Endodermal cell (in vitro differentiated cells): ENCODE results near the gene RBM6. TPM values are rescaled to one million over a fixed set of nuclear protein-coding genes. Genes with fewer than 3 reads are reported as not detected.

Source experiments
- DNase-seq: peaks from one replicate; pipeline ENCODE4 v3.0.0-alpha.2; 2017
- H3K27ac ChIP-seq: 2 replicates; pipeline ENCODE4 v1.5.1; 2013; ENCODE audit warnings: mild to moderate bottlenecking, low read depth, low read length, moderate library complexity
- H3K27me3 ChIP-seq: 2 replicates; pipeline ENCODE4 v1.6.1; 2013; ENCODE audit warnings: mild to moderate bottlenecking, low read length, moderate library complexity; ENCODE audit not compliant: insufficient read depth, control insufficient read depth, poor library complexity, severe bottlenecking
- H3K36me3 ChIP-seq: 2 replicates; pipeline ENCODE4 v1.7.0; 2013; ENCODE audit warnings: mild to moderate bottlenecking, low read length, moderate library complexity; ENCODE audit not compliant: control insufficient read depth, insufficient read depth
- H3K4me1 ChIP-seq: one replicate; pipeline ENCODE4 v1.7.0; 2013; ENCODE audit warnings: low read length; ENCODE audit not compliant: control insufficient read depth, insufficient read depth
- H3K4me3 ChIP-seq: 2 replicates; pipeline ENCODE4 v1.5.1; 2013; ENCODE audit warnings: mild to moderate bottlenecking, low read length, moderate library complexity
- H3K9ac ChIP-seq: 2 replicates; pipeline ENCODE4 v1.6.1; 2013; ENCODE audit warnings: mild to moderate bottlenecking, low read length, moderate library complexity; ENCODE audit not compliant: poor library complexity, severe bottlenecking; ENCODE audit errors: extremely low read depth
- H3K9me3 ChIP-seq: 2 replicates; pipeline ENCODE4 v1.6.1; 2013; ENCODE audit warnings: mild to moderate bottlenecking, low read length, moderate library complexity; ENCODE audit not compliant: control insufficient read depth
- H3K27ac Mint-ChIP-seq: 2 replicates; pipeline ENCODE4 v1.8.0; 2020; ENCODE audit warnings: mixed read lengths
- H3K27me3 Mint-ChIP-seq: 2 replicates; pipeline ENCODE4 v1.8.0; 2021; ENCODE audit warnings: mild to moderate bottlenecking, mixed read lengths; ENCODE audit not compliant: insufficient read depth
- H3K36me3 Mint-ChIP-seq: 2 replicates; pipeline ENCODE4 v1.8.0; 2020; ENCODE audit warnings: low read depth, mixed read lengths
- H3K4me1 Mint-ChIP-seq: 2 replicates; pipeline ENCODE4 v1.8.0; 2020; ENCODE audit warnings: mixed read lengths
- H3K4me3 Mint-ChIP-seq: 2 replicates; pipeline ENCODE4 v1.8.0; 2020; ENCODE audit warnings: mild to moderate bottlenecking, moderate library complexity, mixed read lengths
- H3K9me3 Mint-ChIP-seq: 2 replicates; pipeline ENCODE4 v1.8.0; 2020; ENCODE audit warnings: mild to moderate bottlenecking, mixed read lengths
- CTCF ChIP-seq: fragments of 200-600 bp; sonication (generic); conservative IDR thresholded peaks from 2 replicates; pipeline ENCODE4 v1.5.0; 2021; ENCODE audit warnings: antibody characterized with exemption, mild to moderate bottlenecking
- WGBS, 2 experiments: methylation state at CpG; one replicate each; pipeline versions ENCODE4 v1.1.5 to v1.1.7; 2013; ENCODE audit warnings: missing lambda C conversion rate in 2 of 2, mixed read lengths in 1 of 2; ENCODE audit not compliant: insufficient coverage in 1 of 2, insufficient read length in 1 of 2; 5-methylcytosine and 5-hydroxymethylcytosine counted together
- total RNA-seq, 2 donors: library from RNA; stranded (reverse); fragmentation: NEBNext Ultra II Directional in 1 of 2; extraction: Animal tissue kit (Norgen Biotek cat#: 25700) in 1 of 2; gene quantifications; 2 replicates in 1 of 2; 3 replicates in 1 of 2; pipeline ENCODE4 v1.2.1, GENCODE V29; 2021

RBM6 gene
- total RNA-seq, 2 donors from 2014 or later = 116 to 168 TPM

DNA sequence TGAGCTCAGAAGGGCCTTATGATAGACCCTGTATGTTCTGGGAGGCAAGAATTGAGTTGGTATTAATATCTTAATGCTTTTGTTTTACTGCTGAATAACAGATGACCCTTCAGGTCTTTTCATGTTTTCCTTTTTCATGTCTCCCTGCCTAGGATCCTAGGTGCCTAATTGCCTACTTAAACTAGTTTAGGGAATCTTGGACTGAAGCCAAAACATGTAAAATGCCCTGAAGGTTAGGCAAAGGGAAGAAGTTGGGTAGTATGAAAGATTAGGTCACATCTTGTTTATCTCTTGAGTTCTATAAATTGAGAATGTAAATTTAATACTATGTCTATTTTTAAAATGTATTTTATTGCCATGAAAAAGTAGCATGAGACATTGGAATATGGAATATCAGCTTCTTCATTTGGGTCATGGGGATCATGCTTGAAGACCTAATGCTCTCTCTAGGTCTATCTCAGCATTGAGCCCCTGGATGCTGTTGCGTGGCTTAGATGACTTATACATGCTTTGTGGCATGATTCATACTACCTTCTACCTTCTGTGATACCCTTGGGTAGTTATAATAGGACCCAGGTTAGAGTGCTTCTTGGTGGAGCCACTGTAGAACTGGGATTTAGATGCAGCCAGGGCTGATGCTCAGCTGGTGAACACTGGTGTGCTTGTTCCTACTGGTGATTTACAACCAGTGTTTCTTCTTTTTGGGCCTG, 26.4 kb downstream of the RBM6 start:
- Histone ChIP-seq H3K9me3 (no peaks in the 10 kb centered on the region), H3K27ac (no peak overlapping the region), H3K4me3 (no peak overlapping the region), H3K27me3 (no peaks in the 10 kb centered on the region), H3K4me1 (no peaks in the 10 kb centered on the region), H3K9ac (no peak overlapping the region), H3K36me3 (peaks cover 44% of the 10 kb centered on the region)
- Mint-ChIP-seq H3K9me3 (no peaks in the 10 kb centered on the region), H3K27ac (no peak overlapping the region), H3K4me3 (no peak overlapping the region), H3K36me3 (peaks cover 30% of the 10 kb centered on the region), H3K4me1 (peaks cover 2% of the 10 kb centered on the region), H3K27me3 (no peaks in the 10 kb centered on the region)
- TF ChIP-seq CTCF = no peak
- no peak for DNase-seq
- WGBS, 2 experiments = 94 to 100% methylated on average over 1 of the region's 1 CpG

DNA sequence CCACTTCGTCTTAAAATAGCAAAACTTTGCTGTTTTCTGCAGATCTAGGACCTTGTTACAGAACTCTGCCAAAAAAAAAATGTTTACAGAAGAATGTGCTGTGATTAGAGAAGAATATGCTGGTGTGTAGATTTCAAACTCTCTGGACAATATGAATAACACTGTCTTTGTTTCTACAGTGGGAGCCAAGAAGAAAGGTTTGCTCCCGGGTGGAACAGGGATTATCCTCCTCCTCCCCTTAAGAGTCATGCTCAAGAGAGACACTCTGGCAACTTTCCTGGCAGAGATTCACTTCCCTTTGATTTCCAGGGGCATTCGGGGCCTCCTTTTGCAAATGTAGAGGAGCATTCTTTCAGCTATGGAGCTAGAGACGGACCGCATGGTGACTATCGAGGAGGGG, 27.3 kb downstream of the RBM6 start:
- no peak overlapping the region for H3K9ac ChIP-seq
- H3K4me3 ChIP-seq = no peak overlapping the region
- H3K27me3 ChIP-seq = no peaks in the 10 kb centered on the region
- Mint-ChIP-seq H3K27ac (peak overlapping the region; percentile 36), H3K9me3 (no peaks in the 10 kb centered on the region), H3K4me1 (peaks cover 2% of the 10 kb centered on the region), H3K36me3 (peaks cover 35% of the 10 kb centered on the region), H3K4me3 (no peak overlapping the region), H3K27me3 (no peaks in the 10 kb centered on the region)
- H3K27ac ChIP-seq = peak overlapping the region; percentile 24
- H3K9me3 ChIP-seq = no peaks in the 10 kb centered on the region
- DNase-seq = no peak
- H3K36me3 ChIP-seq = peaks cover 49% of the 10 kb centered on the region
- TF ChIP-seq CTCF = no peak
- no peaks in the 10 kb centered on the region for H3K4me1 ChIP-seq
- 91 to 95% methylated on average over 6 of the region's 6 CpGs for WGBS, 2 experiments

DNA sequence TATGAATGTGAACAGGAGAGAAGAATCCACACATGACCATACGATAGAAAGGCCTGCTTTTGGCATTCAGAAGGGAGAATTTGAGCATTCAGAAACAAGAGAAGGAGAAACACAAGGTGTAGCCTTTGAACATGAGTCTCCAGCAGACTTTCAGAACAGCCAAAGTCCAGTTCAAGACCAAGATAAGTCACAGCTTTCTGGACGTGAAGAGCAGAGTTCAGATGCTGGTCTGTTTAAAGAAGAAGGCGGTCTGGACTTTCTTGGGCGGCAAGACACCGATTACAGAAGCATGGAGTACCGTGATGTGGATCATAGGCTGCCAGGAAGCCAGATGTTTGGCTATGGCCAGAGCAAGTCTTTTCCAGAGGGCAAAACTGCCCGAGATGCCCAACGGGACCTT, 28.4 kb downstream of the RBM6 start:
- Histone ChIP-seq H3K27ac (no peak overlapping the region), H3K27me3 (no peaks in the 10 kb centered on the region), H3K9me3 (no peaks in the 10 kb centered on the region), H3K4me3 (no peak overlapping the region), H3K4me1 (no peaks in the 10 kb centered on the region), H3K36me3 (peaks cover 53% of the 10 kb centered on the region), H3K9ac (no peak overlapping the region)
- DNase-seq = no peak
- Mint-ChIP-seq H3K27me3 (no peaks in the 10 kb centered on the region), H3K9me3 (no peaks in the 10 kb centered on the region), H3K27ac (no peak overlapping the region), H3K36me3 (peaks cover 36% of the 10 kb centered on the region), H3K4me3 (no peak overlapping the region), H3K4me1 (peaks cover 2% of the 10 kb centered on the region)
- TF ChIP-seq CTCF = no peak
- 96 to 100% methylated on average over 6 to 8 of the region's 8 CpGs for WGBS, 2 experiments
